T-helper 17 cell (primary cell): ENCODE results near the gene FHOD3. TPM values are rescaled to one million over a fixed set of nuclear protein-coding genes. Genes with fewer than 3 reads are reported as not detected.

ENCODE experiments used
- ATAC-seq: fragments of 150-1000 bp; cut with Tn5 transposase; 2 replicates; pipeline ENCODE4 v1.10.0; 2021; ENCODE audit warnings: mild to moderate bottlenecking, moderate library complexity
- DNase-seq, 3 donors: peaks; one replicate each; pipeline versions ENCODE4 v3.0.0 to v3.0.0-alpha.2; 2020 to 2021
- H3K9me3 ChIP-seq: one replicate; pipeline ENCODE4 v1.7.0; 2013; ENCODE audit warnings: low read length, mild to moderate bottlenecking; ENCODE audit not compliant: control insufficient read depth, poor library complexity, severe bottlenecking
- H3K27ac Mint-ChIP-seq: one replicate; pipeline ENCODE4 v1.8.0; 2022; ENCODE audit warnings: mild to moderate bottlenecking, moderate library complexity, mixed read lengths
- H3K27me3 Mint-ChIP-seq: one replicate; pipeline ENCODE4 v1.8.0; 2022; ENCODE audit warnings: mixed read lengths
- H3K36me3 Mint-ChIP-seq: one replicate; pipeline ENCODE4 v1.8.0; 2022; ENCODE audit warnings: low read depth, mixed read lengths
- H3K4me1 Mint-ChIP-seq: one replicate; pipeline ENCODE4 v1.8.0; 2022; ENCODE audit warnings: mild to moderate bottlenecking, mixed read lengths
- H3K4me3 Mint-ChIP-seq: one replicate; pipeline ENCODE4 v1.8.0; 2022; ENCODE audit warnings: mild to moderate bottlenecking, moderate library complexity, mixed read lengths
- total RNA-seq, 4 donors: library from RNA in 2 of 4; stranded (reverse) in 2 of 4; gene quantifications; one replicate each; pipeline ENCODE4 v1.2.3 and lab custom pipeline; 2022 to 2026

The FHOD3 gene
- not detected for total RNA-seq
- total RNA-seq (lab: John Stamatoyannopoulos, UW): 0.23 to 0.58 reads per million in 2 donors

GRCh38 chr18:36297417-36298125, at the start of gene FHOD3:
Gene FHOD3, plus strand, starts transcription at chr18:36297713. Its CDS starts 123 bp downstream, at chr18:36297836.
- Mint-ChIP-seq H3K4me1 (no peaks in the 10 kb centered on the region), H3K36me3 (no peaks in the 10 kb centered on the region), H3K27ac (no peak within 1 kb of the TSS), H3K27me3 (peaks cover 31% of the 10 kb centered on the region), H3K4me3 (peak within 1 kb of the TSS; percentile 12)
- no peak for DNase-seq
- ATAC-seq: no peak
- no peaks in the 10 kb centered on the region for H3K9me3 ChIP-seq

GRCh38 chr18:36249392-36249791, 48.1 kb upstream of the FHOD3 start:
- H3K27me3 Mint-ChIP-seq: peaks cover 52% of the 10 kb centered on the region
- H3K27ac Mint-ChIP-seq: no peak overlapping the region
- ATAC-seq: no peak
- peaks cover 2% of the 10 kb centered on the region for H3K36me3 Mint-ChIP-seq
- H3K4me1 Mint-ChIP-seq: peaks cover 4% of the 10 kb centered on the region
- no peak overlapping the region for H3K4me3 Mint-ChIP-seq
- no peaks in the 10 kb centered on the region for H3K9me3 ChIP-seq
- DNase-seq: no peak

- no peak for ATAC-seq
- no peak overlapping the region for H3K4me3 Mint-ChIP-seq
- H3K9me3 ChIP-seq: no peaks in the 10 kb centered on the region
- peaks cover 52% of the 10 kb centered on the region for H3K27me3 Mint-ChIP-seq
- peaks cover 2% of the 10 kb centered on the region for H3K36me3 Mint-ChIP-seq
- H3K27ac Mint-ChIP-seq: no peak overlapping the region
- DNase-seq: no peak
- H3K4me1 Mint-ChIP-seq: peaks cover 4% of the 10 kb centered on the region
Measured at GRCh38 chr18:36250827-36251226, 46.7 kb upstream of the FHOD3 start.

GRCh38 chr18:36255072-36255698, 42.3 kb upstream of the FHOD3 start:
- peaks cover 4% of the 10 kb centered on the region for H3K4me1 Mint-ChIP-seq
- H3K27me3 Mint-ChIP-seq: peaks cover 44% of the 10 kb centered on the region
- no peaks in the 10 kb centered on the region for H3K9me3 ChIP-seq
- ATAC-seq (no peak), DNase-seq (no peak)
- no peak overlapping the region for H3K4me3 Mint-ChIP-seq
- no peak overlapping the region for H3K27ac Mint-ChIP-seq
- H3K36me3 Mint-ChIP-seq: no peaks in the 10 kb centered on the region

- H3K36me3 Mint-ChIP-seq: no peaks in the 10 kb centered on the region
- H3K4me1 Mint-ChIP-seq: peaks cover 4% of the 10 kb centered on the region
- H3K4me3 Mint-ChIP-seq: no peak overlapping the region
- no peak for ATAC-seq
- no peak for DNase-seq
- no peaks in the 10 kb centered on the region for H3K9me3 ChIP-seq
- peaks cover 43% of the 10 kb centered on the region for H3K27me3 Mint-ChIP-seq
- H3K27ac Mint-ChIP-seq: no peak overlapping the region
Measured at GRCh38 chr18:36256094-36256493, 41.4 kb upstream of the FHOD3 start.

- ATAC-seq: no peak
Measured at GRCh38 chr18:36262971-36263370, 34.5 kb upstream of the FHOD3 start.

GRCh38 chr18:36264283-36264682, 33.2 kb upstream of the FHOD3 start:
- peaks cover 18% of the 10 kb centered on the region for H3K27me3 Mint-ChIP-seq
- no peaks in the 10 kb centered on the region for H3K4me1 Mint-ChIP-seq
- no peak overlapping the region for H3K27ac Mint-ChIP-seq
- ATAC-seq (no peak), DNase-seq (no peak)
- H3K9me3 ChIP-seq: no peaks in the 10 kb centered on the region
- H3K36me3 Mint-ChIP-seq: no peaks in the 10 kb centered on the region
- no peak overlapping the region for H3K4me3 Mint-ChIP-seq

More at GRCh38 chr18:36262971-36263370, 34.5 kb upstream of the FHOD3 start:
- no peaks in the 10 kb centered on the region for H3K36me3 Mint-ChIP-seq
- DNase-seq: no peak
- H3K9me3 ChIP-seq: no peaks in the 10 kb centered on the region
- no peak overlapping the region for H3K4me3 Mint-ChIP-seq
- H3K27ac Mint-ChIP-seq: no peak overlapping the region
- no peaks in the 10 kb centered on the region for H3K4me1 Mint-ChIP-seq
- H3K27me3 Mint-ChIP-seq: peaks cover 26% of the 10 kb centered on the region

- Mint-ChIP-seq H3K4me1 (no peaks in the 10 kb centered on the region), H3K27me3 (peaks cover 18% of the 10 kb centered on the region), H3K4me3 (no peak overlapping the region), H3K27ac (no peak overlapping the region), H3K36me3 (no peaks in the 10 kb centered on the region)
- H3K9me3 ChIP-seq: no peaks in the 10 kb centered on the region
- ATAC-seq (no peak), DNase-seq (no peak)
Measured at GRCh38 chr18:36265015-36265414, 32.5 kb upstream of the FHOD3 start.

GRCh38 chr18:36269157-36269556, 28.4 kb upstream of the FHOD3 start:
- H3K27ac Mint-ChIP-seq: no peak overlapping the region
- H3K9me3 ChIP-seq: no peaks in the 10 kb centered on the region
- H3K4me1 Mint-ChIP-seq: no peaks in the 10 kb centered on the region
- peaks cover 18% of the 10 kb centered on the region for H3K27me3 Mint-ChIP-seq
- no peak overlapping the region for H3K4me3 Mint-ChIP-seq
- ATAC-seq (no peak), DNase-seq (no peak)
- no peaks in the 10 kb centered on the region for H3K36me3 Mint-ChIP-seq

GRCh38 chr18:36271153-36271552, 26.4 kb upstream of the FHOD3 start:
- H3K27ac Mint-ChIP-seq: no peak overlapping the region
- no peaks in the 10 kb centered on the region for H3K36me3 Mint-ChIP-seq
- peaks cover 27% of the 10 kb centered on the region for H3K27me3 Mint-ChIP-seq
- no peaks in the 10 kb centered on the region for H3K9me3 ChIP-seq
- no peaks in the 10 kb centered on the region for H3K4me1 Mint-ChIP-seq
- ATAC-seq (no peak), DNase-seq (no peak)
- H3K4me3 Mint-ChIP-seq: no peak overlapping the region

- DNase-seq (no peak), ATAC-seq (no peak)
- no peak overlapping the region for H3K4me3 Mint-ChIP-seq
- H3K27me3 Mint-ChIP-seq: peaks cover 28% of the 10 kb centered on the region
- no peaks in the 10 kb centered on the region for H3K4me1 Mint-ChIP-seq
- H3K36me3 Mint-ChIP-seq: peaks cover 2% of the 10 kb centered on the region
- H3K9me3 ChIP-seq: no peaks in the 10 kb centered on the region
- no peak overlapping the region for H3K27ac Mint-ChIP-seq
Measured at GRCh38 chr18:36273347-36273746, 24.2 kb upstream of the FHOD3 start.

GRCh38 chr18:36274083-36274715, 23.3 kb upstream of the FHOD3 start:
- H3K27ac Mint-ChIP-seq: no peak overlapping the region
- DNase-seq (no peak), ATAC-seq (no peak)
- no peaks in the 10 kb centered on the region for H3K4me1 Mint-ChIP-seq
- no peaks in the 10 kb centered on the region for H3K9me3 ChIP-seq
- H3K4me3 Mint-ChIP-seq: no peak overlapping the region
- peaks cover 33% of the 10 kb centered on the region for H3K27me3 Mint-ChIP-seq
- H3K36me3 Mint-ChIP-seq: peaks cover 2% of the 10 kb centered on the region

GRCh38 chr18:36275561-36275960, 22.0 kb upstream of the FHOD3 start:
- no peaks in the 10 kb centered on the region for H3K4me1 Mint-ChIP-seq
- no peak for DNase-seq
- peaks cover 2% of the 10 kb centered on the region for H3K36me3 Mint-ChIP-seq
- H3K4me3 Mint-ChIP-seq: no peak overlapping the region
- H3K9me3 ChIP-seq: no peaks in the 10 kb centered on the region
- no peak for ATAC-seq
- peaks cover 47% of the 10 kb centered on the region for H3K27me3 Mint-ChIP-seq
- no peak overlapping the region for H3K27ac Mint-ChIP-seq
